ENCODE data around the gene WNT11. TPM values are rescaled to one million over a fixed set of nuclear protein-coding genes. Genes with fewer than 3 reads are reported as not detected.

Gene WNT11
- total RNA-seq, 4 donors from 2014 or later: 4.2 to 11.4 (median 7.4) TPM

DNA sequence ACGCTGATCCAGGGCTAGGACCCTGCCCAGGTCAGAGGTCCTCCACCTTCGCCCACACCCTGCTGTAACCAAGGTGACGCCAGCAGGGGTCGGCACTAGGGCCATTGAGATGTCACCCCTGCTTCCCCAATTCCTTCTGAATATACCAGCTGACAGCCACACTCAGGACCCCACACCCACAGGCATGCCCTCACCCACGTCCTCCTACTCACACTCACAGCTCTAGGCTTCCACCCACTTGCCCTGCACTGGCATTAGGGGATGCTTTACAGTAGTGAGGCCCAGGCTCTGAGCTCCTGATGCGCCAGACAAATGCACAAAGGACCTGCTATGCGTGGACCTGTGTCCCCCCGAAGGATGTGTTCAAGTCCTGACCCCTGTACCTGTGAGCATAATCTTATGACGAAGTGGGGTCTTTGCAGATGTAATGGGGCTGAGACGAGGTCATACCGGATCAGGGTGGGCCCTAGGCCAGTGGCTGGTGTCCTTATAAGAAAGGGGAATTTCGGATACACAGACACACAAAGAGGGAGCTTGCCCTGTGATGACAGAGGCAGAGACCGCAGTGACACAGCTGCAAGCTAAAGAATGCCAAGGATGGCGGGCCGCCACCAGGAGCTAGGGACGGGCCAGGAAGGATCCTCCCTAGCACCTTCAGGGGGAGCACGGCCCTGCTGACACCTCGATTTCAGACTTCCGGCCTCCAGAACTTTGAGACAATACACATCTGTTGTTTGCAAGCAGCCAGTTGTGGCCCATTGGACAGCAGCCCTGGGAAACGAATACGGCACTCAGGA is 11.2 kb downstream of the WNT11 start:
- TF ChIP-seq, protein P1, sequence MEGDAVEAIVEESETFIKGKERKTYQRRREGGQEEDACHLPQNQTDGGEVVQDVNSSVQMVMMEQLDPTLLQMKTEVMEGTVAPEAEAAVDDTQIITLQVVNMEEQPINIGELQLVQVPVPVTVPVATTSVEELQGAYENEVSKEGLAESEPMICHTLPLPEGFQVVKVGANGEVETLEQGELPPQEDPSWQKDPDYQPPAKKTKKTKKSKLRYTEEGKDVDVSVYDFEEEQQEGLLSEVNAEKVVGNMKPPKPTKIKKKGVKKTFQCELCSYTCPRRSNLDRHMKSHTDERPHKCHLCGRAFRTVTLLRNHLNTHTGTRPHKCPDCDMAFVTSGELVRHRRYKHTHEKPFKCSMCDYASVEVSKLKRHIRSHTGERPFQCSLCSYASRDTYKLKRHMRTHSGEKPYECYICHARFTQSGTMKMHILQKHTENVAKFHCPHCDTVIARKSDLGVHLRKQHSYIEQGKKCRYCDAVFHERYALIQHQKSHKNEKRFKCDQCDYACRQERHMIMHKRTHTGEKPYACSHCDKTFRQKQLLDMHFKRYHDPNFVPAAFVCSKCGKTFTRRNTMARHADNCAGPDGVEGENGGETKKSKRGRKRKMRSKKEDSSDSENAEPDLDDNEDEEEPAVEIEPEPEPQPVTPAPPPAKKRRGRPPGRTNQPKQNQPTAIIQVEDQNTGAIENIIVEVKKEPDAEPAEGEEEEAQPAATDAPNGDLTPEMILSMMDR (IDR thresholded peaks at IDR 0.05): no peak
- TF ChIP-seq POLR2A (IDR thresholded peaks at IDR 0.05): no peak
- no peak for DNase-seq (ENCODE audit: low spot score in 2 of 2)
- 79 to 80% methylated on average over 18 to 20 of the region's 21 CpGs for WGBS, 2 donors
- intact Hi-C loops (cut with DNase I; ENCODE audit: low total_unique reads): loop anchor here (5.0 kb wide), 1 partner anchor 1793 kb away; no protein-coding TSS in a partner anchor
- no peak overlapping the region for H3K4me3 ChIP-seq (ENCODE audit: low read depth, poor library complexity, severe bottlenecking)

DNA sequence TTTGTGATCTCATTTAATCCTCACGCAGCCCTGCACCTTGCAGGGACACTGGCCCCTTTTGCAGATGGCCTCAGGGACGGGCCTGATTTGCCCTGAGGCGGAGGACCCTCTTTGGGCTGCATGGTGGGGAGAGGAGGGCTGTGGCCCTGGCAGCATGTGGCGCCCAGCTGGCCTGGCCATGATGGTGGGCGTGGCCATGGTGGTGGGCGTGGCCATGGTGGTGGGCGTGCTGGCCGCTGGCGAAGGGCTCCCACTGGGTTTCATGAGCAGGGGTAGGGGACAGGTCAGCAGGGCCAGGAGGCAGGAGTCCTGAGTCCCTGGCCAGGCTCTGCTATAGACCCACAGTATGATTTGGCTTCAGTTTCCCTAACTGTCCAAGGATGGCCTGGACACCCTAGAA is 13.1 kb downstream of the WNT11 start:
- DNase-seq (ENCODE audit: low spot score in 2 of 2): no peak
- H3K4me3 ChIP-seq (ENCODE audit: low read depth, poor library complexity, severe bottlenecking): no peak overlapping the region
- WGBS, 2 donors: 77 to 81% methylated on average over 8 to 9 of the region's 9 CpGs
- no peak for TF ChIP-seq POLR2A (IDR thresholded peaks at IDR 0.05)
- TF ChIP-seq, protein P1 (IDR thresholded peaks at IDR 0.05): no peak
- intact Hi-C loops (cut with DNase I; ENCODE audit: low total_unique reads): loop anchor here (5.0 kb wide), 1 partner anchor 1791 kb away; no protein-coding TSS in a partner anchor

DNA sequence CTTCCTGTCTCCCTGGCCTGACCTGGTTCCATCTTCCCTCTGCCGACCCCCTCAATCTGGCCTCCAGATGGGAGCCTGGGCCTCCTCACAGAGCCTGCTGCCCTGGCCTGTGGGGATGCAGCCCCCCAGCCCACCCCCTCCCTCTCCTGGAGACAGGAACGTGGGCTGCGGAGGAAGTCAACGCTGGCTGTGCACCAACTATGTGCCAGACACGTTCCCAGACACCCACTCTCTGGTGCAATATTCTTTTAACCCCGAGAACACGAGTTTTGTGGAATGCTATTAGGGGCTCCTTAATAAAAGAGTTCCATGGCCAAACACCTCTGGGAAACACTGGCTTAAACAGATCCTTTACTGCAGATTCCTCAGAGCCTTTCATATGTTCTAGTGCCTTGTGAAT is 15.9 kb downstream of the WNT11 start:
- WGBS, 2 donors: 29 to 47% methylated on average over 7 of the region's 7 CpGs
- intact Hi-C loops (cut with DNase I; ENCODE audit: low total_unique reads): loop anchor here (5.0 kb wide), 1 partner anchor 1788 kb away; no protein-coding TSS in a partner anchor

DNA sequence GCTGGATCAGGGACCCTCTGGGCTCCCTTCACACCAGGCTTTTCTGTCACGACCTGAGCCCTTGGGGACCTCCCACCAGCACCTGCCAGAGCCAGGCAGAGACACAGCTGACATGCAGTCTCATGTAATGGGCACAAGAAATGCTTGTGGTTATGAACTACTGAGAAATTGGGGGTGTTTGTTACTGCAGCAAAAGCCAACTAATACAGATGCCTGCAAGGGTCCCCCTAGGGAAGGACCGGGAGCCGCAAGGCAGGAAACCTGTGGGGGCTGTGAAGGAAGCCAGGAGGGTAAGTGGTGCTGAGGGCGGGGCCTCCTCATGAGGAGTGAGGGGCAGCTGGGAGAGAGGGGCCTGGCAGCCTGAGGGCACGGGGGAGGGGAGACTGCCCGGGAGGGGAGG is 16.6 kb downstream of the WNT11 start:
- TF ChIP-seq POLR2A (IDR thresholded peaks at IDR 0.05): no peak
- TF ChIP-seq, protein P1 (IDR thresholded peaks at IDR 0.05): no peak
- DNase-seq (ENCODE audit: low spot score in 2 of 2): no peak
- 82 to 83% methylated on average over 6 of the region's 6 CpGs for WGBS, 2 donors
- intact Hi-C loops (cut with DNase I; ENCODE audit: low total_unique reads): loop anchor here (5.0 kb wide), 1 partner anchor 1787 kb away; no protein-coding TSS in a partner anchor
- no peak overlapping the region for H3K4me3 ChIP-seq (ENCODE audit: low read depth, poor library complexity, severe bottlenecking)

More for the DNA sequence above, 15.9 kb downstream of the WNT11 start:
- no peak overlapping the region for H3K4me3 ChIP-seq (ENCODE audit: low read depth, poor library complexity, severe bottlenecking)
- TF ChIP-seq, protein P1 (IDR thresholded peaks at IDR 0.05): no peak
- no peak for TF ChIP-seq POLR2A (IDR thresholded peaks at IDR 0.05)
- no peak for DNase-seq (ENCODE audit: low spot score in 2 of 2)

DNA sequence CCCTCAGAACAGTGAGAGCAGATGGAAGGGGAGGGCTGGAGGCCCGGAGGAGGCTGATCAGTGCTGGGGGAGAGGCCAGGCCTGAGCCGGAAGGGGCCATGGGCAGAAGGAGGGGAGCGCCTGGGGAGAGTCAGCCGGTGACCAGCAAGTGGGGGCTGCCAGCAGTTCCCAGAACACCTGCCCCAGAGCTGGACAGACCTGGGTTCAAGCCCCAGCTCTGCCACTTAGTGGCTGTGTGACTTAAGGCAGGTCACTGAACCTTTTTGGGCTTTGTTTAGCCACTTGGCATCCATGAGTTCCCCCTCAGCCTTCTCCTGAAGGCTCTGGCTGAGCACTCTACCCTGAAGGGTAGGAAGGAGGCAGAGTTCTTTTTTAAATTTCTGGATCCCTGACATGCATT is 17.4 kb downstream of the WNT11 start:
- intact Hi-C loops (cut with DNase I; ENCODE audit: low total_unique reads): no loop called here
- 85 to 94% methylated on average over 3 to 4 of the region's 4 CpGs for WGBS, 2 donors
- H3K4me3 ChIP-seq (ENCODE audit: low read depth, poor library complexity, severe bottlenecking): no peak overlapping the region
- TF ChIP-seq, protein P1 (IDR thresholded peaks at IDR 0.05): no peak
- no peak for DNase-seq (ENCODE audit: low spot score in 2 of 2)
